GM10266 (cell line): ENCODE results near the gene TTLL9.
A peak's percentile ranks its signal among the peaks of the same experiment; 100 is the strongest.

ENCODE experiments used
- DNase-seq: peaks from one replicate; pipeline ENCODE4 v3.0.0; 2012; ENCODE audit errors: extremely low spot score
- CTCF ChIP-seq: IDR thresholded peaks from 2 replicates; pipeline ENCODE4 v1.5.1; 2012; ENCODE audit warnings: mild to moderate bottlenecking, low read depth; ENCODE audit not compliant: control insufficient read depth, insufficient read depth; ENCODE audit errors: missing control alignments

TTLL9 gene

GRCh38 chr20:31951530-31952453 is 81.4 kb downstream of the TTLL9 start, which contains the start of gene PDRG1:
Gene PDRG1, minus strand, starts transcription at chr20:31952046. Its CDS starts 85 bp downstream, at chr20:31951961.
- peak; percentile 95 for DNase-seq
- peak; percentile 94 for TF ChIP-seq CTCF

- no peak for DNase-seq
- no peak for TF ChIP-seq CTCF
These were observed 83.2 kb downstream of the TTLL9 start for GRCh38 chr20:31953556-31954148.

- DNase-seq, result no peak
- TF ChIP-seq CTCF, result no peak
These were observed 84.1 kb downstream of the TTLL9 start for GRCh38 chr20:31954500-31954899.

GRCh38 chr20:31956556-31957526 is 86.4 kb downstream of the TTLL9 start:
- DNase-seq, result no peak
- no peak for TF ChIP-seq CTCF

GRCh38 chr20:31962761-31963160 is 92.3 kb downstream of the TTLL9 start:
- no peak for TF ChIP-seq CTCF
- DNase-seq, result no peak

GRCh38 chr20:31963889-31964288 is 93.5 kb downstream of the TTLL9 start:
- DNase-seq, result no peak

More at GRCh38 chr20:31963889-31964288, 93.5 kb downstream of the TTLL9 start:
- no peak for TF ChIP-seq CTCF
